Thoracic aorta (tissue), 2 donors: Measurements from ENCODE around the gene LYRM7. TPM values are rescaled to one million over a fixed set of nuclear protein-coding genes. Genes with fewer than 3 reads are reported as not detected.

Source experiments
- ATAC-seq: fragments of 150-250 bp; one replicate; pipeline ENCODE4 v1.8.0; 2017; ENCODE audit warnings: low read depth; ENCODE audit not compliant: insufficient number of reproducible peaks, low FRiP score
- DNase-seq: peaks from one replicate; pipeline ENCODE4 v3.0.0-alpha.2; 2020; ENCODE audit warnings: low spot score
- H3K27ac ChIP-seq, 2 donors: fragments of 200-600 bp; sonication (generic); 1 replicate in 1 of 2; 2 replicates in 1 of 2; pipeline ENCODE4 v1.5.1; 2016; ENCODE audit warnings: mild to moderate bottlenecking in 2 of 2, moderate library complexity in 2 of 2
- H3K27me3 ChIP-seq: fragments of 200-600 bp; sonication (generic); replicated peaks from 2 replicates; pipeline ENCODE4 v1.6.0; 2016; ENCODE audit warnings: mild to moderate bottlenecking; ENCODE audit not compliant: insufficient read depth
- H3K36me3 ChIP-seq: fragments of 200-600 bp; sonication (generic); one replicate; pipeline ENCODE4 v1.5.1; 2016
- H3K4me1 ChIP-seq, 2 donors: fragments of 200-600 bp; sonication (generic); 1 replicate in 1 of 2; 2 replicates in 1 of 2; pipeline versions ENCODE4 v1.5.1 to v1.6.0; 2016; ENCODE audit warnings: low read depth in 2 of 2, mild to moderate bottlenecking in 1 of 2; ENCODE audit not compliant: control insufficient read depth in 1 of 2
- H3K4me3 ChIP-seq: fragments of 200-600 bp; sonication (generic); 2 replicates; pipeline ENCODE4 v1.5.1; 2016; ENCODE audit warnings: mild to moderate bottlenecking
- H3K9me3 ChIP-seq: fragments of 200-600 bp; sonication (generic); 2 replicates; pipeline ENCODE4 v1.5.1; 2016
- total RNA-seq, 2 donors: library from RNA; depleted of rRNA; stranded (reverse); fragments of >200 nt; gene quantifications; one replicate each; pipeline versions ENCODE4 v1.1.0 to v1.2.3, GENCODE V29; 2016
- TF ChIP-seq, protein P1 (sequence below): fragments of 200-600 bp; sonication (generic); IDR thresholded peaks from one replicate; pipeline ENCODE4 v1.5.1; 2019; ENCODE audit warnings: antibody characterized with exemption

The LYRM7 gene
- total RNA-seq, 2 donors from 2014 or later, result 3.2 to 5.2 TPM

DNA sequence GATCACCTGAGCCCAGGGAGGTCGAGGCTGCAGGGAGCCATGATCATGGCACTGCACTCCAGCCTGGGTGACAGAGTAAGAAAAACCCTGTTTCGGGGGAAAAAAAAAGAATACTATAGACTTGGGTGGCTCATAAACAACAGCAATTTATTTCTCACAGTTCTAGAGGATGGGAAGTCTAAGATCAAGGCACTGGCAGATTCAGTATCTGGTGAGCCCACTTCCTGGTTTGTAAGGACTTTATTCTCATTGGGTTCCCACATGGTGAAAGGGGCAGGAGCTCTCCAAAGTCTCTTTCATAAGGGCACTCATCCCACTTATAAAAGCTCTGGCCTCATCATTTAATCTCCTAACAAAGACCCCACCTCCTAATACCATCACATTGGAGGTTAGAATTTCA, 14.4 kb upstream of the LYRM7 start:
- H3K9me3 ChIP-seq, result no peaks in the 10 kb centered on the region
- H3K4me3 ChIP-seq, result no peak overlapping the region
- peaks cover 18% of the 10 kb centered on the region for H3K36me3 ChIP-seq
- TF ChIP-seq, protein P1, sequence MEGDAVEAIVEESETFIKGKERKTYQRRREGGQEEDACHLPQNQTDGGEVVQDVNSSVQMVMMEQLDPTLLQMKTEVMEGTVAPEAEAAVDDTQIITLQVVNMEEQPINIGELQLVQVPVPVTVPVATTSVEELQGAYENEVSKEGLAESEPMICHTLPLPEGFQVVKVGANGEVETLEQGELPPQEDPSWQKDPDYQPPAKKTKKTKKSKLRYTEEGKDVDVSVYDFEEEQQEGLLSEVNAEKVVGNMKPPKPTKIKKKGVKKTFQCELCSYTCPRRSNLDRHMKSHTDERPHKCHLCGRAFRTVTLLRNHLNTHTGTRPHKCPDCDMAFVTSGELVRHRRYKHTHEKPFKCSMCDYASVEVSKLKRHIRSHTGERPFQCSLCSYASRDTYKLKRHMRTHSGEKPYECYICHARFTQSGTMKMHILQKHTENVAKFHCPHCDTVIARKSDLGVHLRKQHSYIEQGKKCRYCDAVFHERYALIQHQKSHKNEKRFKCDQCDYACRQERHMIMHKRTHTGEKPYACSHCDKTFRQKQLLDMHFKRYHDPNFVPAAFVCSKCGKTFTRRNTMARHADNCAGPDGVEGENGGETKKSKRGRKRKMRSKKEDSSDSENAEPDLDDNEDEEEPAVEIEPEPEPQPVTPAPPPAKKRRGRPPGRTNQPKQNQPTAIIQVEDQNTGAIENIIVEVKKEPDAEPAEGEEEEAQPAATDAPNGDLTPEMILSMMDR, result no peak
- no peak overlapping the region for H3K27ac ChIP-seq
- no peaks in the 10 kb centered on the region for H3K27me3 ChIP-seq
- DNase-seq, result no peak
- H3K4me1 ChIP-seq, result no peaks in the 10 kb centered on the region
- no peak for ATAC-seq

DNA sequence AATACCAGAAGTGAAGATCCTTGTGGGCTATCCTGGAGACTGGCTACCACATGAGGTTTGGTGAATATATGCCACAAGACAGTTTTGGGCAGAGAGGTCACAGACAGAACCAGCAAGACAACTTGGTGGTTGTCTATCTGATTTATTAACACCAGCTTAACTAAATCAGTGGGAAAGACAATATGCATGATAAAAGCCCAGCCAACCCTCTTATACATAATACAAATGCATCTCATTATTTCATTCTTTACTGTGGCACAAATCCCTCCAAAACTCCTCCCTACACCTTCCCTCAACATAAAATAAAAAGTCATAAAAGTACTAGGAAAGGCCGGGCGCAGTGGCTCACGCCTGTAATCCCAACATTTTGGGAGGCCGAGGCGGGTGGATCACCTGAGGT, 13.8 kb upstream of the LYRM7 start:
- no peaks in the 10 kb centered on the region for H3K9me3 ChIP-seq
- no peak for ATAC-seq
- no peak for DNase-seq
- H3K4me3 ChIP-seq, result no peak overlapping the region
- no peak overlapping the region for H3K27ac ChIP-seq
- TF ChIP-seq, protein P1, result no peak
- H3K4me1 ChIP-seq, result no peaks in the 10 kb centered on the region
- H3K36me3 ChIP-seq, result peaks cover 18% of the 10 kb centered on the region
- H3K27me3 ChIP-seq, result no peaks in the 10 kb centered on the region

DNA sequence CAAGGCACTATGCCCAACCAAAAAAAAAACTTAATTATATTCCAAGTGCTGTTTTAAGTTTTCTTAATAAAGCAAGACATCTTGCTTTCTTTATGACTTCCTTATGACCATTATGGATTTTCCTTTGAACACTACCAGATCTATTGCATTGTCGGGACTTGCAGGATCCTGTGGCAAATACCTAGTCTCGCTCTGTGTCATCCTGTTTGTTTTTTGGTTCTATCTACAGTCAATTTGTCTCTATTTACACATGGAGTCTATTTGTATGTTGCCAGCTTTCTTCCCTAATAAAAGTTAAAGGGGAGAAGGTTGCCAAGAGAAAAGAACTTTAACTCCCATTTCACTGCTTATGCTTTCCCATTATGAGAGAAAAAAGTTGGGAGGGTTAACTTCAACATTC, 10.6 kb upstream of the LYRM7 start:
- Histone ChIP-seq H3K4me1 (peaks cover 8 to 13% of the 10 kb centered on the region in 2 donors), H3K27me3 (no peaks in the 10 kb centered on the region), H3K36me3 (peaks cover 18% of the 10 kb centered on the region), H3K9me3 (no peaks in the 10 kb centered on the region), H3K4me3 (no peak overlapping the region), H3K27ac (no peak overlapping the region)
- TF ChIP-seq, protein P1, result no peak
- no peak for DNase-seq
- no peak for ATAC-seq

DNA sequence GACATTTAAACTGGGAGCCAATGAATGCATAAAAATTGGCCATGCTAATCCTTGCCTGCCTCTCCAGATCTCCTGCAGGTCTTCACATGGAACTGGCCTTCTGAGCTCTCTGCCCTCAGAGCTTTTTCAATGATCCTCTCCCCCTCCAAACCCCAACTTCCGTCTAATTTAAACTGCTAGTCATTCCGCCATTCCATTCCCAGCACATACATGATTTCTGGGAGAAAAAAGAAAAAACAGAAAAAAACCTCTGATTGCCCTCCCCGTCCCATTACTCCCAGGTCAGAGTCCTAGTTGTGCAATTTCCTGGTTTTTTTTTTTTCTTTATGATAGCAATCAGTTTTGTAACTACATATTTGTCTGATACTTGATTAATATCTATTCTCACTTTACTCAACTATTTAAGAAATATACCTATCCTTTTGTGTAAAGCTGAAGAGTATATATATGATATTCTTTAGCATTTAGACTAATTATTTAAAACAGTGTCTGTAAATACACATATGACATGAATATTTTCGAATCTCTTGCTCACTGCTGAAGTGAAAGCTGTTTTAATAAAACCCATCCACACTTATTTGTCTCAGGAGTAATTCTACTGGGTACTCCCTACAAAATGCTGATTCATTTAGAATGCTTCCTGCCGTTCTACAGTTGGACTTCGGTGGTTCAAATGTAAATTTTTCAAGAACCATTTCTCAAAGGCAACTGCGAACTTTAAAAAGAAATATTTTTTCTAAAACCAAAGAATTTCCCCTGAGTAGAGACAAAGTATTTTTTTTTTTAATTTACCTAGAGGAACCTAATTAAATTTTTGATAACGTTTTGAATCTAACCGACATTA, 7.2 kb upstream of the LYRM7 start:
- TF ChIP-seq, protein P1, result no peak
- H3K27me3 ChIP-seq, result no peaks in the 10 kb centered on the region
- H3K36me3 ChIP-seq, result peaks cover 18% of the 10 kb centered on the region
- no peaks in the 10 kb centered on the region for H3K9me3 ChIP-seq
- DNase-seq (no peak), ATAC-seq (no peak)
- H3K4me1 ChIP-seq, result peaks cover 8 to 17% of the 10 kb centered on the region in 2 donors
- peak overlapping the region in 1 of 2 donors; percentile 94 for H3K27ac ChIP-seq
- peak overlapping the region; percentile 76 for H3K4me3 ChIP-seq

DNA sequence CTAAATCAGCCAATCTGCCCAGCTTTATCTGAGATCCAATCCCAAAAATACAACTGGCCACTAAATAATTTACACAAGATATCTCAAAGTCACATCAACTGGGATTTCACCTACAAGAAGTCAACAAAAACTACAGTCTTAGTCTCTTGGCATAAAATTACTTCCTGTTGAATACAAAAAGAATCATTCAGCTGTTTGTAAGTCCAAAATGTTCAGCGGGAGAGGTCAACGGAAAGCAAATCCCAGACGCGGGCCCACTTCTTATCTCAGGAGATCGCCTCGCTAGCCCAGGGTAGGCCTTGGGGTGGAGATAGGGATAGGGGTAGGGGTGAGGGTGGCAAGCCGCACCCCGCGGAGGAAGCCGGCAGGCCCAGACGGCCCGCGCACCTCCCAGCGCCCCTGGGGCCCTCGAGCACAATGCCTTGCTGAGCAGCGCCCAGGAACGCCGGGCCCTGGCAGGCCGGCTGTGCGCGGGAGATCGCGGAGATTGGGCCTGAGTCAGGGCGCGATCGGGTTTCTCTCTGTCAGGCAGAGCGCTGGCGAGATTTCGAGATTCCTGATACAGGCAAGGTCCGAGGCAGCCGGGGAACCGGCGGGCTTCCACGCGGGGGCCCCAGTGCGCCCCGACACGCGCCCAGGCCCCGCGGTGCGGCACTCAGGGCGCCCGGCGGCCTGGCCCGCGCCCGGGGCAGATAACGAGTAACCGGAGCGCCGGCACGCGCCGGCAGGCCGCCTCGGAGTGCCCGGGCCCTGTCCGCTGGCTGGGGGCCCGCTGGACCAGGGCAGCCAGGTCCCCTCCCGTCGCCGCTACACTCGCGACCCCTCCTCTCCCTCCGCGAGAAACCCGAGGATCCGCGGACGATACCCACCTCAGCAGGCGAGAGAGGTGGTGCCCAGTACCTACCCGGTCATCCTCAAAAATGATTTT, 6.3 kb upstream of the LYRM7 start:
- Histone ChIP-seq H3K4me1 (peaks cover 8 to 17% of the 10 kb centered on the region in 2 donors), H3K9me3 (no peaks in the 10 kb centered on the region), H3K27ac (peak overlapping the region; percentile 91 to 94), H3K27me3 (no peaks in the 10 kb centered on the region), H3K36me3 (peaks cover 8% of the 10 kb centered on the region), H3K4me3 (peak overlapping the region; percentile 76)
- DNase-seq (peak; percentile 38), ATAC-seq (peak; percentile 43)
- TF ChIP-seq, protein P1, result no peak
